Measurements from ENCODE around the gene SURF4.

The SURF4 gene

GRCh38 chr9:133371261-133371711 is 4.6 kb downstream of the SURF4 start:
- DNase-seq = no peak

- no peak for DNase-seq
Measured at GRCh38 chr9:133370685-133371084, 5.2 kb downstream of the SURF4 start.

DNA sequence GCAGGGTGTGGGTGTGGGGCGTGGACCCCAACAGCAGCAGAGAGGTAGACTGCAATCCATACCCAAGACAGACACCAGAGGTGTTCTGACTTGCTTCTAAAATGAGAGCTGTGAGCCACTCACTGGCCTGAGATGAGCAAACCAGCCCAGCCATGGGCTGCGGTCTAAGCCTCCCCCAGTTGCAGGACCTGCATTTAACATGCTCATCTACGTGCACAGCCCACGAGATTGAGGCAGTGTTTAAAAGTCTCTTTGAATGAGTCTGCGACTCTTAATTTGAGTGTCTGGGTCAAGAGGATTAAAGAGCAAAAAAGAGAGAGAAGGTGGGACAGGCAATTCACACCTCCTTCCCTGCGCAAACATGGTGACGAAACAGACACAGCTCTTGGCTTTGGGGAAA is 5.9 kb downstream of the SURF4 start:
- DNase-seq = no peak

DNA sequence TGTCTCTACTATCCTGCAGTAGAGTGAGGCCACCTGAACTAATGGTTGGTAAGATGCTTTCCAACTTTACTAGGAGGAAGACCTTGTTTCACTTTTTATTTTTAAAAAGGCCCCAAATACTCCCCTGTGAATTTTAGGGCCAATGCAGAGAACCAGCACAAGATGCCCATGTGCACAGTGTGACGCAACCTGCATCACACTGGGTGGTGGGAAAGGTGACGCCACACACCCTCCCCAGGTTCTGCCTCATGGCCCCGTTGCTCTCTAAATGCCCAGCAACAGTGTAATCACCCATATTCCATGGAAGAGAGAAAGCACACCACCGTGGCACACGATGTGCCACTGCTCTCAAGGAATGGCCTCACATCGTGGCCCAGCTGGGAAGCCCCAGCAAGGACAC is 6.4 kb downstream of the SURF4 start:
- no peak for DNase-seq

GRCh38 chr9:133368249-133368881 is 7.5 kb downstream of the SURF4 start:
- no peak for DNase-seq

- no peak for DNase-seq
Measured at GRCh38 chr9:133367778-133368177, 8.1 kb downstream of the SURF4 start.

DNA sequence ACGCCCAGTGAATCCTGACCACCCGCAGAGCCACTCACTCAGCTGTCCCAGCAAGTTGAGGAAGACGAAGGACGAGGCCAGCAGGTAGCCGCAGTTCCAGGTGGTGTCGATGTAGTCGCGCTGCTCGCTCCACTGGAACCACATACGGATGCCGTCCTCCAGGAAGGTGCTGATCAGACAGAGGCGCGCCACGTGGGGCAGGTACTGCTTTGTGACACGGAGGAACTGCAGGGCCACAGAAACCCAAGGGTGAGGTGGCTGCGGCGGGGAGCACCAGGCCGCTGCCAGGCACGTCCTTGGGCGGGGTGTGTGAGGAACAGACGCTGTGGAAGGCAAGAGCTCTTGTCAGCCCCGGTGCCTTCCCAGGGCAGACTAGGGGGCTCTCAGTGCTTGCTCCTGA is 8.6 kb downstream of the SURF4 start:
- DNase-seq = no peak

GRCh38 chr9:133366435-133366834 is 9.4 kb downstream of the SURF4 start:
- no peak for DNase-seq

- DNase-seq = no peak
Measured at GRCh38 chr9:133362359-133363044, 13.4 kb downstream of the SURF4 start.

GRCh38 chr9:133361507-133362092 is 14.3 kb downstream of the SURF4 start:
- DNase-seq = no peak

- no peak for DNase-seq
Measured at GRCh38 chr9:133360400-133361393, 15.2 kb downstream of the SURF4 start.

DNA sequence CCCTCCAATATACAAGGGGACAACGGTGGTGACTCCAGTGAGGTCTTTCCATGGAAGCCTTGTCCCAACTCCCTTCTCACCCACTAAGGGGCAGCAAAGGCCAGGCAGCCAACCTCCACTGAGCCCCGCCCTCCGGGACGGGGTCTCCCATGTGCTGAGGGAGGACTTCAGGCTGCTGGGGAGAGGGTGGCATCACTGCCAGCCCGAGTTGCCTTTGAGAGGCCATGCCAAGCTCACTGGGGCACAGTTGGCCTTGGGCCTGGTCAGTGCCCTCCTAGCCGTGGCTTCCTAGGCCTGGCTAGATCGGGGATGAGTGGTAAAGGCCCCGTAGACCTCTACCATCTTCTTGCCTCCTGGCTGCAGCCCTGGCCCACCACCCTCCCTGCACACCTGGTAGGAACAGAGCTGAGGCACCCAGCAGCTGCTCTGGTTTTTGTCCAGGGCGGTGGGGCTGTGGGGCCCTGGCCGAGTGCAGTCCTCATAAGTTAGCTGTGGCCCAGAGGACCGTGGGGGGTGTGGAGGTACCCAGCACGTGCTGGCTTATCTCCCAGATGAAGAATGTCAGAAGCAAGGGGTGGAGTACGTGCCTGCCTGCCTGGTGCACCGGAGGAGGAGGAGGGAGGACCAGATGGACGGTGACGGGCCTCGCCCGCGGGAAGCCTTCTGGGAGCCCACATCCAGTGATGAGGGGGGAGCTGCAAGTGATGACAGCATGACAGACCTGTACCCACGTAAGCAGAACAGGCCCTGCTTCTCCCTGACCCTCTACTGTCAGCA is 16.3 kb downstream of the SURF4 start:
- peak; percentile 6 for DNase-seq

DNA sequence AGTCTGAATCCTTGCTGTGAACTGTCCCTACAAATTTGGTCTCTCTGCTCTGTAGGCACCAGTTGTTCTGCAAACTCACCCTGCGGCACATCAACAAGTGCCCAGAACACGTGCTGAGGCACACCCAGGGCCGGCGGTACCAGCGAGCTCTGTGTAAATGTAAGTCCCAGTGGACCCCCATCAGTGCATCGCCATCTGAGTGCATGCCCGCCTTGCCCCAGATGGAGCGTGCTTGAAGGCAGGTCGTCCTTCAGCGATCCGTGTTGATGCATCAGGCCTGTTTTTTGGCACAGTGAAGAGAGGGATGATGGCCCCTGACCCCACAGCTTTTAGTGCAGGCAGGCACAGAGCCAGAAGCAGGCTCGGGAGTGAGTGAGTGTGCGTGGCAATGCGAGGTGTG is 18.2 kb downstream of the SURF4 start:
- no peak for DNase-seq

DNA sequence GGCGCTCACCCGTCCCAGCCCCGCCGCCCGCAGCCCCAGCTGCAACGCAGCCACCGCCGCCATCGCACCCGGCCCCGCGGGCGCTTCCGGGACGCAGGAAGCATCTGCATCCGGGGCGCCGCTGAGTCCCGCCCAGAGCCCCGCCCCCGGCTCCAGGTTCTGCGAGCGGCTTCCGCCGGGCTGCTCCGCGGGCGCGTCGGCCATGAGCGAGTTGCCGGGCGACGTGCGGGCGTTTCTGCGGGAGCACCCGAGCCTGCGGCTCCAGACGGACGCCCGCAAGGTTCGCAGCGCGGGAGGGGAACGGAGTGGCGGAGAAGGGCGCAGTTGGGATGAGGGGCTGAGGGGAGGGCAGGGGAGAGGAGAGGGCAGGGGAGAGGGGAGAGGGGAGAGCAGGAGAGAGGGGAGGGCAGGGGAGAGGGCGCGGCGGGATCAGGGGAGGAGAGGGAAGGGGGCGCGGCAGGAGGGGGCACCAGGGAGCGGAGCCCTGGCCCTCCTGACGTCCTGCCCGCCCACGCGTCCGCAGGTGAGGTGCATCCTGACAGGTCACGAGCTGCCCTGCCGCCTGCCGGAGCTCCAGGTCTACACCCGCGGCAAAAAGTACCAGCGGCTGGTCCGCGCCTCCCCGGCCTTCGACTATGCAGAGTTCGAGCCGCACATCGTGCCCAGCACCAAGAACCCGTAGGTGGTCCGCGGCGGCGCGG is 19.3 kb downstream of the SURF4 start, which contains the start of the genes SURF1 and SURF2:
TSS of gene SURF1 (minus strand) at position 97 of the 701 bp plus-strand sequence. CDS start at position 63, 34 bp downstream.
TSS of gene SURF2 (plus strand) at position 160 of the 701 bp plus-strand sequence. CDS start at position 203, 43 bp downstream.
- peak; percentile 30 for DNase-seq

GRCh38 chr9:133355881-133356357 is 19.9 kb downstream of the SURF4 start:
- DNase-seq = no peak

GRCh38 chr9:133354766-133355165 is 21.1 kb downstream of the SURF4 start:
- no peak for DNase-seq

DNA sequence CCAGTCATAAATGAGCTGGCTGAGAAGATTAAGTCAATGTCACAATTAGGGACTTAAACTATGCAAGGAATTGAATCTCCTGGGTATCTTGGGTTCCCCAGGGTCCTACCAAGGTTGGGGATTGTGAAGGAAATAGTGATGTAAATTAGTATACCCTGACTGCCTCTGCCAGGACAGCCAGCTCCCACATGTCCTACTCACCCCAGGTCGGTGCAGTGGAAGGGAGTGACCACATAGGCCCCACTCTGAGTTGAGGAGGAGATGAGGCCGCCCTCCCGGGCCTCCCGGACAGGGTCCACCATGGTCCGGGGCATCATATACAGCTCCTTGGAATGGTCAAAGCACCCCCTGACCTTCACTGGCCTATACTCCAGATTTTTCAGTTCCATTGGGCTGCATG is 22.3 kb downstream of the SURF4 start:
- no peak for DNase-seq

DNA sequence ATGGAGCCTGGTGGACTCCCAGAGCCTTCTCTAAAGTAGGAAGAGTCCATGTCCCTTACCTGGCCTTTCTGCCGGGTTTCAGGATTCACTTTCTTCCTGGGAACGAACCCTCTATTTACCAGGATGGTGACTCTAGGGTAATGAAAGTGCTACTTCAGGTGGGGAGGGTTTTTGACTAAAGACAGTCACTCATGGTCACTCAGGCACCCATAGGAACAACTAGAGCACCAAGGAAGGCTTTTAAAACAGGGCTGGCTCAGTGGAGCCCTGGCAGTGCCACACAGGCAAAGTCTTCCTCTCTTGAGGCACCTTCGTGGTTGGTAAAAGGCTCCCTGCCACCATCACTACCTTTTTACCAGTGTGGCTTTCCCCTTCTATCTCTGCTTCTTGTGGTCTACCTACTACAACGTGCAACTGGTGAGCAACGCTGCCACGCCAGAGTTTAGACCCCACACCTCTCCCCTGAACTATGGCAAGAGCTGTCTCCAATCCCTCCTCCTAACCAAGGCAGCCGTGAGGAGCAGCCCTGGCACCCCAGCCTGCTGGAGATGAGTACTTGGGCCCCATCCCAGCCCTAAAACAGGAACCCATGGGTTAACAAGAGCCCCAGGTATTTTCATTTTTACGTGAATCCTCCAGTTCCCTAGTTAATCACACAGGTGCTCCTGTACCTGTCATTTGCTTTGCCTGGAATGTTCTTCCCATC is 23.1 kb downstream of the SURF4 start:
- no peak for DNase-seq

DNA sequence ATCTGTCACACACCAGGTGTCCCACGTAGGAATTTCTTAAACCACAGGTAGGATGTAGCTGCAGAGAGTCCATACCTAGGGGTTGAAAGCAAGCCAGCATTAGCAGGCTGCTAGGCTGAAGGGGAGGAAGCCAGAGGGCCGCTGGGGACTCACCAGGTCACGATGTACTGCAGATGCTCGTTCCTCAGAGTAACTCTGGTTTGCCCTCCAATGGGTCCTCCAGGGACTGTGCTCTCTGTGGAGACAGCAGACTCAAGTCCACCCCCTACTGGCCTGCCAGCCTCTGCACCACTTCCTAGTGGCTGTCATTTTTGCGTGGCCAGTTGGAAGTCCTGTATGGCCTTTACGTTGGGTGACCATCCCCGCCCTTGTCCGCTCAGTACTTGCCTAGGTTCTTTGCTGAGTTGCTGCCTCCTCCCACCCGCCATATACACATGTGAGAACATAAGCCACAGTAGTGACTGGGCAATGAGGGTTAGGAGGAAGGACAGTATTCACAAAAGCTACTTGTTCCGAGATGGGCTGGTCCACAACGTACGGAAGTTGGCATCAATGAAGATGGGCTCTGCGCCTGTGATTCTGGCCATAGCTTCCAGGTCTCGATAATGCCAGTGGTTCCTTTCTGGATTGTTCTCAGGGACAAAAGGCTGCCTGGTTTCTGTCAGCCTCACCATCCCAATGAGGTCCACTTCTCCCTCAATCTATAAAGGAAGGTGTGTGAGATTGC is 23.8 kb downstream of the SURF4 start:
- no peak for DNase-seq

DNA sequence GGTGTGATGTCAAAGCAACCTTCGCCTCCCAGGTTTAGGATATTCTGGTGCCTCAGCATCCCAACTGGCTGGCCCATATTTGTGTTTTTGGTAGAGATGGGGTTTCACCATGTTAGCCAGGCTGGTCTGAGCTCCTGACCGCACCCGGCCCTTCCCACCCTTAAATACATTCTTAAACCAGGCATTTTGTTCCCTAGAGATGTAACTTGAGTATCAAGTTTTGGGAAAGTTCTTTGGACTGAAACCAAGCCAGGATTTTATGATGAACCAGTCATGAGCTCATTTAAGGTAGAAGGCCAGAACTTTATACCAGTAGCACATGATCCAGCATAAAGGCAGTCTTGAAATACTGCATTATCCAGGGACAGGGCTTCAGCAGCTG is 24.3 kb downstream of the SURF4 start:
- no peak for DNase-seq

All from NCI-H1694 treated with DMSO at 0.1 percent for 48 hours (cell line).